Measurements from ENCODE around the gene TPO.
"Not testable (repeated sequence)": the region's sequence is repeated elsewhere in the genome, so short reads cannot be mapped to it uniquely, and the experiment has no call there.

Gene TPO

DNA sequence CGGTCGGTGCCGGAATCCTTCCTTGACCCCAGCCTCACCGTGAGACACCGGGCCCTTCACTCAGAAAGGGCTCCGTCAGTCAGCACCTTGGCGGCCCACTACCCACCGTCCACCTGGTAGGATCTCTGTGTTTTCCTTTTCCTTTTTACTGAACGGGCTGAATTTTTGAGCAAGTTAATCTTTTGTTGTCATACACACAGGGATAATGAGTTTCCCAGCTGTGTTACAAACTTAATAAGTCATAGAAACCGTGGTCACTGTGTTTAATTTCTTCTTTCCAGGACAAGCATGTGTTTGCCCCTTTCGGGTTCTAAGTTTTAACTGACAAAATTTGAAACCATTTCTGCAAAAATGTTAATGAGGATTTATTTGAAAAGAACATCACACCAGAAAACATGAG, 39.0 kb upstream of the TPO start:
- no peak for DNase-seq (ENCODE audit: extremely low read depth, low read depth)
- TF ChIP-seq, protein P1, sequence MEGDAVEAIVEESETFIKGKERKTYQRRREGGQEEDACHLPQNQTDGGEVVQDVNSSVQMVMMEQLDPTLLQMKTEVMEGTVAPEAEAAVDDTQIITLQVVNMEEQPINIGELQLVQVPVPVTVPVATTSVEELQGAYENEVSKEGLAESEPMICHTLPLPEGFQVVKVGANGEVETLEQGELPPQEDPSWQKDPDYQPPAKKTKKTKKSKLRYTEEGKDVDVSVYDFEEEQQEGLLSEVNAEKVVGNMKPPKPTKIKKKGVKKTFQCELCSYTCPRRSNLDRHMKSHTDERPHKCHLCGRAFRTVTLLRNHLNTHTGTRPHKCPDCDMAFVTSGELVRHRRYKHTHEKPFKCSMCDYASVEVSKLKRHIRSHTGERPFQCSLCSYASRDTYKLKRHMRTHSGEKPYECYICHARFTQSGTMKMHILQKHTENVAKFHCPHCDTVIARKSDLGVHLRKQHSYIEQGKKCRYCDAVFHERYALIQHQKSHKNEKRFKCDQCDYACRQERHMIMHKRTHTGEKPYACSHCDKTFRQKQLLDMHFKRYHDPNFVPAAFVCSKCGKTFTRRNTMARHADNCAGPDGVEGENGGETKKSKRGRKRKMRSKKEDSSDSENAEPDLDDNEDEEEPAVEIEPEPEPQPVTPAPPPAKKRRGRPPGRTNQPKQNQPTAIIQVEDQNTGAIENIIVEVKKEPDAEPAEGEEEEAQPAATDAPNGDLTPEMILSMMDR (IDR thresholded peaks at IDR 0.05; ENCODE audit: low read depth, low read length) = no peak

DNA sequence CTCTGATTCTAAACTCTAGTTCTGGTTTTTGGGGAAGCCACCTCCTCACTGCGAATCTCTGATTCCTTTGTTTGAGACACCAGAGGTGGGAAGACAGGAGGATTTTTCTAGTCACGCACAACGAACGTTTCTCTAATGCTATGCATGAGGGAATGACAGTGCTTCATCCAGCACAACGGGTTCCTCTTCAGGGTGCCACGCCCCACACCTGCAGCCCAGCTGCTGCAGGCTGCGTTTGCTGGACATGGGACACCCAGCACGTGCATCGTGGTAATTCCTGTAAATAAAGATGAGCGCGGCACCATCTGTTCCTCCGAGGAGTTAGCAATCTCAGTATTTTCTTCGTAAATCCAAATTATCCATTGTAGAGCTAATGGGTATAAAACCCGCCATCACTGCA, 37.5 kb upstream of the TPO start:
- DNase-seq (ENCODE audit: extremely low read depth, low read depth) = no peak
- TF ChIP-seq, protein P1 (IDR thresholded peaks at IDR 0.05; ENCODE audit: low read depth, low read length) = no peak

DNA sequence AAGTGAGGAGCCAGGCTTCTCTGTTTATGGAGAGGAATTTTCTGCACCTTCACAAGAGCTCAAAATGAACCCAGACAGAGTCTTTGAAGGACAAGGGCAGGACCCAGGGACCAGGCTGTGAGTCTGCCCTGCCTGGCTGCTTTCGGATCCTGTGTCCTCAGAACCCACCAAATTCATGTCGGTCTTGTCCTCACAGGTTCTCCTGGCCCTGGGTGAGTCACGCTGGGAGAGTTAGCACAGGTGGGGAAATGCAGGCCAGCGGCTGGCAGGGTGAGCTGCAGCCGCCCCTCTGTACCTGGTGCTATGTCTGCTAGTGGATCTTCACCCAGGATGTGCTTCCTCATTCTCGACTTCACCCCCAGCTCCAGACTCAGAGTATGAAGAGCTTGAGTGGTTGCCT, 35.8 kb upstream of the TPO start:
- TF ChIP-seq, protein P1 (IDR thresholded peaks at IDR 0.05; ENCODE audit: low read depth, low read length) = no peak
- no peak for DNase-seq (ENCODE audit: extremely low read depth, low read depth)

DNA sequence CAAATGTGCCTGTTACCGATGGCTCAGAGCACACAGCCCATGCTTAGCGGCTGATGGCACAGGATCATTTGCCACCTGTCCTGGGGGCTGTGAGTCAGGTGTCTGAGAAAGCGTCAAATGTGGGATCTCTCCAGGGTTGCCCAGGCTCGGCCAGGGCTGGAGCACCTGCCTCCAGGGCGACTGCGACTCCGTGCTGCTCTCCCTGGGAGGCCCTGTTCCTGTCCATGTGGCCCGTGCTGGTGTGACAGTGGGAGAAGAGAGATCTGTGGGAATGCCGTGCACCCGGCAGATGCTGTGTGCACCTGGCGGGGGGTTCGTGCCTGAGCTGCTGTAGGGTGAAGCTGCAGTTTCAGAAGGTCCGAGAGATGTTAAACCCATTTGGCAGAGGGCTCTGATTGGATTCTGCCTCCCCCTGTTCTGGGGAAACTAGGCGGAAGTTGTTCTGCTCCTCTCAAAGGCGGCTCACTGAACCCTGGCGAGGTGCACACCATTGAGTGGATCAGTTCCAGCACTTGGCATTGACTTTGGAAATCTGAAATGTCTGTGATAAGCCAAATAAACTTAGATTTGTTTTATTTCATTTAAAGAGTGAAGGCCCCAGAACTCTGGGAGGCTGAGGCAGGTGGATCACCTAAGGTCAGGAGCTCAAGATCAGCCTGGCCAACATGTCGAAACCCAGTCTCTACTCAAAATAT, 34.7 kb upstream of the TPO start:
- no peak for DNase-seq (ENCODE audit: extremely low read depth, low read depth)
- TF ChIP-seq, protein P1 (IDR thresholded peaks at IDR 0.05; ENCODE audit: low read depth, low read length) = no peak

DNA sequence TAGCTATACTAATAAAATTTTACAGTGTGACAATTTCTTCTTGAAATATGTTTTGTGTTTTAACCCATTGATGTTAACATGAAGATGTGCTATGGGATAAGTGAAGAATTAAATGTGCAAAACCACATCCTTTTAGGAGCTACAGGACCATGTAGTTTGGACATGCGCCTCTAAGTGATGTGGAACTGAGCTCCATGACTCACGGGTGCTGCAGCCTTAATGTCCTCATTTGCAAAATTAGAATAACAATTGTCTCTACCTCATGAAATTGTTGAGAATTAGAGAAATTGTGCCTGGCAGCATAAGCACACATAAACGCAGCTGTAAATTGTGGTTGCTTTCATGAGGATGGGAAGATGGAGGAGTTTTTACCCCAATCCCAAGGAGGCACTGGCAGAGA, 31.6 kb upstream of the TPO start:
- no peak for DNase-seq (ENCODE audit: extremely low read depth, low read depth)
- TF ChIP-seq, protein P1 (IDR thresholded peaks at IDR 0.05; ENCODE audit: low read depth, low read length) = no peak

DNA sequence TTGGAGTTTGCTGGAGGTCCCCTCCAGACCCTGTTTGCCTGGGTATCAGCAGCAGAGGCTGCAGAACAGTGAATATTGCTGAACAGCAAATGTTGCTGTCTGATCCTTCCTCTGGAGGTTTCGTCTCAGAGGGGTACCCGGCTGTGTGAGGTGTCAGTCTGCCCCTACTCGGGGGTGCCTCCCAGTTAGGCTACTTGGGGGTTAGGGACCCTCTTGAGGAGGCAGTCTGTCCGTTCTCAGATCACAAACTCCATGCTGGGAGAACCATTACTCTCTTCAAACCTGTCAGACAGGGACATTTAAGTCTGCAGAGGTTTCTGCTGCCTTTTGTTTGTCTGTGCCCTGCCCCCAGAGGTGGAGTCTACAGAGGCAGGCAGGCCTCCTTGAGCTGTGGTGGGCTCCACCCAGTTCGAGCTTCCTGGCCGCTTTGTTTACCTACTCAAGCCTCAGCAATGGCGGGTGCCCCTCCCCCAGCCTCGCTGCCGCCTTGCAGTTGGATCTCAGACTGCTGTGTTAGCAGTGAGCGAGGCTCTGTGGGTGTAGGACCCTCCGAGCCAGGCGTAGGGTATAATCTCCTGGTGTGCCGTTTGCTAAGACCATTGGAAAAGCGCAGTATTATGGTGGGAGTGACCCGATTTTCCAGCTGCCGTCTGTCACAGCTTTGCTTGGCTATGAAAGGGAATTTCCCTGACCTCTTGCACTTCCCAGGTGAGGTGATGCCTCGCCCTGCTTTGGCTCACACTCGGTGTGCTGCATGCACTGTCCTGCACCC, 25.1 kb upstream of the TPO start:
- DNase-seq (ENCODE audit: extremely low read depth, low read depth) = not testable (repeated sequence)

DNA sequence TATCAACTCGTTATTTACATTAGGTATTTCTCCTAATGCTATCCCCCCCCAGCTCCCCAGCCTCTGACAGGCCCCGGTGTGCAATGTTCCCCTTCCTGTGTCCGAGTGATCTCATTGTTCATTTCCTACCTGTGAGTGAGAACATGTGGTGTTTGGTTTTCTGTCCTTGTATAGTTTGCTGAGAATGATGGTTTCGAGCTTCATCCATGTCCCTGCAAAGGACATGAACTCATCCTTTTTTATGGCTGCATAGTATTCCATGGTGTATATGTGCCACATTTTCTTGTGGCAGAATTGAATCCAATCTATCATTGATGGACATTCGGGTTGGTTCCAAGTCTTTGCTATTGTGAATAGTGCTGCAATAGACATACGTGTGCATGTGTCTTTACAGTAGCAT, 23.1 kb upstream of the TPO start:
- not testable (repeated sequence) for DNase-seq (ENCODE audit: extremely low read depth, low read depth)

DNA sequence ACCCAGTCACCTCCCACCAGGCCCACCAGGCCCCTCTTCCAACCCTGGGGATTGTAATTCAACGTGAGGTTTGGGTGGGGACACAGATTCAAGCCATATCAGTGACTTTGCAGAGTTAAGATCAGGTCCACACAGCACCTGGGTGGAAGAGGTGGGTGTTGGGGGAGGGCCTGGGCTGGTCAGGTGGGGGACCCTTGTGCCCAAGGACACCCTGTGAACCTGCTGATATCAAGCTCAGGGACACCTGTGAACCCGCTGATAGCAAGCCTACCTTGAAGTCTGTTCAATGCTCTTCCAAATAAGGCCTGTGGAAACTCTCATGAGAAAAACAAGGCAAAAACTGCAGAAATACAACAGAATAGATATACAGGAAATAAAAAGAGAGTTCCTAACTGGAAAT, 19.9 kb upstream of the TPO start:
- no peak for DNase-seq (ENCODE audit: extremely low read depth, low read depth)
- TF ChIP-seq, protein P1 (IDR thresholded peaks at IDR 0.05; ENCODE audit: low read depth, low read length) = no peak

All from AG09319 (cell line).